ENCODE results near the gene FBXW7.

The FBXW7 gene

GRCh38 chr4:152431291-152431690, 104.6 kb downstream of the FBXW7 start:
- Histone ChIP-seq H3K36me3 (ENCODE audit: insufficient read depth, low read length) (0 out of 2 replicates have a peak, but pooled peaks cover 2% of the 10 kb centered on the region), H3K4me1 (ENCODE audit: insufficient read depth, low read length) (0 out of 2 replicates have a peak, but pooled peaks cover 7% of the 10 kb centered on the region), H3K9me3 (ENCODE audit: control insufficient read depth, insufficient read depth, low read length) (no peaks in the 10 kb centered on the region), H3K9ac (ENCODE audit: low read depth, low read length) (no peak overlapping the region)

- Histone ChIP-seq H3K9ac (ENCODE audit: low read depth, low read length) (no peak overlapping the region), H3K36me3 (ENCODE audit: insufficient read depth, low read length) (0 out of 2 replicates have a peak, but pooled peaks cover 2% of the 10 kb centered on the region), H3K9me3 (ENCODE audit: control insufficient read depth, insufficient read depth, low read length) (no peaks in the 10 kb centered on the region)
These were observed 105.4 kb downstream of the FBXW7 start for GRCh38 chr4:152430507-152430906.

GRCh38 chr4:152427981-152428380, 107.9 kb downstream of the FBXW7 start:
- Histone ChIP-seq H3K9ac (ENCODE audit: low read depth, low read length) (no peak overlapping the region), H3K9me3 (ENCODE audit: control insufficient read depth, insufficient read depth, low read length) (no peaks in the 10 kb centered on the region), H3K4me1 (ENCODE audit: insufficient read depth, low read length) (peaks cover 15% of the 10 kb centered on the region; the same call in 1 of the 2 replicates)

More at GRCh38 chr4:152430507-152430906, 105.4 kb downstream of the FBXW7 start:
- H3K4me1 ChIP-seq (ENCODE audit: insufficient read depth, low read length), result 0 out of 2 replicates have a peak, but pooled peaks cover 7% of the 10 kb centered on the region

GRCh38 chr4:152424977-152425376, 110.9 kb downstream of the FBXW7 start:
- Histone ChIP-seq H3K9me3 (ENCODE audit: control insufficient read depth, insufficient read depth, low read length) (no peaks in the 10 kb centered on the region), H3K9ac (ENCODE audit: low read depth, low read length) (no peak overlapping the region), H3K36me3 (ENCODE audit: insufficient read depth, low read length) (0 out of 2 replicates have a peak, but pooled peaks cover under 1% of the 10 kb centered on the region), H3K4me1 (ENCODE audit: insufficient read depth, low read length) (peaks cover 8% of the 10 kb centered on the region; the same call in 1 of the 2 replicates)

More at GRCh38 chr4:152427981-152428380, 107.9 kb downstream of the FBXW7 start:
- H3K36me3 ChIP-seq (ENCODE audit: insufficient read depth, low read length), result 0 out of 2 replicates have a peak, but pooled peaks cover 2% of the 10 kb centered on the region

- Histone ChIP-seq H3K9me3 (ENCODE audit: control insufficient read depth, insufficient read depth, low read length) (no peaks in the 10 kb centered on the region), H3K36me3 (ENCODE audit: insufficient read depth, low read length) (no peaks in the 10 kb centered on the region), H3K9ac (ENCODE audit: low read depth, low read length) (no peak overlapping the region), H3K4me1 (ENCODE audit: insufficient read depth, low read length) (peaks cover 8% of the 10 kb centered on the region; the same call in 1 of the 2 replicates)
These were observed 111.5 kb downstream of the FBXW7 start for GRCh38 chr4:152424396-152424795.

GRCh38 chr4:152422817-152423320, 113.0 kb downstream of the FBXW7 start:
- peaks cover 8% of the 10 kb centered on the region; the same call in 1 of the 2 replicates for H3K4me1 ChIP-seq (ENCODE audit: insufficient read depth, low read length)
- no peaks in the 10 kb centered on the region for H3K36me3 ChIP-seq (ENCODE audit: insufficient read depth, low read length)
- no peak overlapping the region for H3K9ac ChIP-seq (ENCODE audit: low read depth, low read length)
- no peaks in the 10 kb centered on the region for H3K9me3 ChIP-seq (ENCODE audit: control insufficient read depth, insufficient read depth, low read length)

GRCh38 chr4:152421576-152421975, 114.3 kb downstream of the FBXW7 start:
- Histone ChIP-seq H3K9ac (ENCODE audit: low read depth, low read length) (no peak overlapping the region), H3K36me3 (ENCODE audit: insufficient read depth, low read length) (no peaks in the 10 kb centered on the region), H3K4me1 (ENCODE audit: insufficient read depth, low read length) (peaks cover 8% of the 10 kb centered on the region), H3K9me3 (ENCODE audit: control insufficient read depth, insufficient read depth, low read length) (no peaks in the 10 kb centered on the region)

GRCh38 chr4:152419809-152420208, 116.1 kb downstream of the FBXW7 start:
- no peaks in the 10 kb centered on the region for H3K9me3 ChIP-seq (ENCODE audit: control insufficient read depth, insufficient read depth, low read length)
- H3K36me3 ChIP-seq (ENCODE audit: insufficient read depth, low read length), result no peaks in the 10 kb centered on the region

GRCh38 chr4:152417673-152418072, 118.2 kb downstream of the FBXW7 start:
- Histone ChIP-seq H3K36me3 (ENCODE audit: insufficient read depth, low read length) (no peaks in the 10 kb centered on the region), H3K4me1 (ENCODE audit: insufficient read depth, low read length) (no peaks in the 10 kb centered on the region; the same call in 1 of the 2 replicates), H3K9ac (ENCODE audit: low read depth, low read length) (no peak overlapping the region), H3K9me3 (ENCODE audit: control insufficient read depth, insufficient read depth, low read length) (no peaks in the 10 kb centered on the region)

More at GRCh38 chr4:152419809-152420208, 116.1 kb downstream of the FBXW7 start:
- Histone ChIP-seq H3K9ac (ENCODE audit: low read depth, low read length) (no peak overlapping the region), H3K4me1 (ENCODE audit: insufficient read depth, low read length) (peaks cover 4% of the 10 kb centered on the region)

- Histone ChIP-seq H3K4me1 (ENCODE audit: insufficient read depth, low read length) (no peaks in the 10 kb centered on the region; the same call in 1 of the 2 replicates), H3K9ac (ENCODE audit: low read depth, low read length) (no peak overlapping the region), H3K36me3 (ENCODE audit: insufficient read depth, low read length) (no peaks in the 10 kb centered on the region), H3K9me3 (ENCODE audit: control insufficient read depth, insufficient read depth, low read length) (no peaks in the 10 kb centered on the region)
These were observed 119.9 kb downstream of the FBXW7 start for GRCh38 chr4:152415980-152416379.

- no peaks in the 10 kb centered on the region for H3K9me3 ChIP-seq (ENCODE audit: control insufficient read depth, insufficient read depth, low read length)
- no peaks in the 10 kb centered on the region for H3K36me3 ChIP-seq (ENCODE audit: insufficient read depth, low read length)
- H3K9ac ChIP-seq (ENCODE audit: low read depth, low read length), result no peak overlapping the region
- H3K4me1 ChIP-seq (ENCODE audit: insufficient read depth, low read length), result no peaks in the 10 kb centered on the region
These were observed 127.2 kb downstream of the FBXW7 start for GRCh38 chr4:152408514-152409327.

GRCh38 chr4:152401424-152401823, 134.5 kb downstream of the FBXW7 start:
- Histone ChIP-seq H3K4me1 (ENCODE audit: insufficient read depth, low read length) (no peaks in the 10 kb centered on the region), H3K36me3 (ENCODE audit: insufficient read depth, low read length) (no peaks in the 10 kb centered on the region), H3K9ac (ENCODE audit: low read depth, low read length) (no peak overlapping the region), H3K9me3 (ENCODE audit: control insufficient read depth, insufficient read depth, low read length) (no peaks in the 10 kb centered on the region)

- Histone ChIP-seq H3K4me1 (ENCODE audit: insufficient read depth, low read length) (no peaks in the 10 kb centered on the region), H3K36me3 (ENCODE audit: insufficient read depth, low read length) (no peaks in the 10 kb centered on the region), H3K9me3 (ENCODE audit: control insufficient read depth, insufficient read depth, low read length) (no peaks in the 10 kb centered on the region), H3K9ac (ENCODE audit: low read depth, low read length) (no peak overlapping the region)
These were observed 136.6 kb downstream of the FBXW7 start for GRCh38 chr4:152399246-152399645.

- H3K4me1 ChIP-seq (ENCODE audit: insufficient read depth, low read length), result no peaks in the 10 kb centered on the region
- no peak overlapping the region for H3K9ac ChIP-seq (ENCODE audit: low read depth, low read length)
- H3K9me3 ChIP-seq (ENCODE audit: control insufficient read depth, insufficient read depth, low read length), result no peaks in the 10 kb centered on the region
- H3K36me3 ChIP-seq (ENCODE audit: insufficient read depth, low read length), result no peaks in the 10 kb centered on the region
These were observed 137.8 kb downstream of the FBXW7 start for GRCh38 chr4:152398060-152398459.

- Histone ChIP-seq H3K4me1 (ENCODE audit: insufficient read depth, low read length) (no peaks in the 10 kb centered on the region), H3K36me3 (ENCODE audit: insufficient read depth, low read length) (no peaks in the 10 kb centered on the region), H3K9ac (ENCODE audit: low read depth, low read length) (no peak overlapping the region), H3K9me3 (ENCODE audit: control insufficient read depth, insufficient read depth, low read length) (no peaks in the 10 kb centered on the region)
These were observed 141.1 kb downstream of the FBXW7 start for GRCh38 chr4:152394791-152395190.

All from ES-I3 (cell line).